Panc1 (cell line): ENCODE data around the gene ESR1. TPM values are rescaled to one million over a fixed set of nuclear protein-coding genes. Genes with fewer than 3 reads are reported as not detected.

Source experiments
- ATAC-seq: fragments of 200-7000 bp; cut with Tn5 transposase; 2 replicates; pipeline ENCODE4 v1.9.1; 2020; ENCODE audit warnings: mild to moderate bottlenecking, moderate library complexity
- BruUV-seq: library from RNA; stranded (reverse); fragments of 400-500 nt; replicated peaks from 2 replicates; lab custom pipeline; 2021; lab: Mats Ljungman, UMichigan
- CTCF ChIA-PET: fragments of 300-600 bp; sonication (Branson Sonifier 250); formaldehyde crosslinking; loops from one replicate; lab custom pipeline; 2022; ENCODE audit warnings: antibody characterized with exemption; lab: Charles Lee
- POLR2A ChIA-PET: fragments of 300-600 bp; sonication (Branson Sonifier 250); formaldehyde crosslinking; loops from one replicate; lab custom pipeline; 2022; ENCODE audit warnings: antibody characterized with exemption; lab: Charles Lee
- DNase-seq: peaks from one replicate; pipeline ENCODE4 v3.0.0-alpha.2; 2010; ENCODE audit warnings: low read depth, low spot score
- H3K27ac ChIP-seq: 2 replicates; pipeline ENCODE4 v1.5.1; 2011; ENCODE audit warnings: mild to moderate bottlenecking, low read length, inconsistent platforms
- H3K27me3 ChIP-seq: fragments of 200-500 bp; sonication (Bioruptor generic); 2 replicates; pipeline ENCODE4 v1.6.0; 2014; ENCODE audit warnings: low read length, inconsistent platforms; ENCODE audit not compliant: control insufficient read depth, insufficient read depth
- H3K36me3 ChIP-seq: fragments of 200-500 bp; sonication (Bioruptor generic); 2 replicates; pipeline ENCODE4 v1.5.1; 2014; ENCODE audit warnings: inconsistent platforms, mild to moderate bottlenecking, low read length, moderate library complexity; ENCODE audit not compliant: control insufficient read depth, insufficient read depth
- H3K4me1 ChIP-seq: 2 replicates; pipeline ENCODE4 v1.5.1; 2011; ENCODE audit warnings: inconsistent platforms, mild to moderate bottlenecking, low read length, moderate library complexity; ENCODE audit not compliant: control insufficient read depth, insufficient read depth
- H3K4me3 ChIP-seq, 2 experiments: 2 replicates each; pipeline ENCODE4 v1.5.1; 2011 to 2012; ENCODE audit warnings: low read depth in 2 of 2, low read length in 2 of 2, mild to moderate bottlenecking in 2 of 2, inconsistent platforms in 1 of 2, moderate library complexity in 1 of 2
- H3K9me3 ChIP-seq: fragments of 200-500 bp; sonication (Bioruptor generic); 2 replicates; pipeline ENCODE4 v1.5.1; 2014; ENCODE audit warnings: low read depth, mild to moderate bottlenecking, inconsistent platforms, low read length, moderate library complexity; ENCODE audit not compliant: control insufficient read depth, insufficient read depth
- CTCF ChIP-seq: fragments of 450-650 bp; IDR thresholded peaks from 2 replicates; pipeline ENCODE4 v1.5.1; 2017; ENCODE audit warnings: mild to moderate bottlenecking
- POLR2AphosphoS5 ChIP-seq: IDR thresholded peaks from 2 replicates; pipeline ENCODE4 v1.6.1; 2012; ENCODE audit warnings: mild to moderate bottlenecking, low read depth, low read length, moderate library complexity
- REST ChIP-seq, 2 experiments: IDR thresholded peaks; 2 replicates each; pipeline ENCODE4 v1.6.1; 2011 to 2012; ENCODE audit warnings: low read depth in 2 of 2, control low read depth in 1 of 2, low read length in 1 of 2, mild to moderate bottlenecking in 1 of 2, moderate library complexity in 1 of 2; ENCODE audit not compliant: insufficient read depth in 1 of 2
- SIN3A ChIP-seq: IDR thresholded peaks from 2 replicates; pipeline ENCODE4 v1.6.1; 2012; ENCODE audit warnings: low read depth, mild to moderate bottlenecking, low read length, moderate library complexity, borderline replicate concordance; ENCODE audit not compliant: insufficient read depth
- TCF7L2 ChIP-seq: IDR thresholded peaks from 2 replicates; pipeline ENCODE4 v1.6.1; 2011; ENCODE audit warnings: mild to moderate bottlenecking, low read depth, low read length, inconsistent platforms
- in situ Hi-C: cut with HindIII; loops from 2 replicates; pipeline ENCODE4 v1.10.0; 2016; ENCODE audit warnings: low sequenced_read_pairs, low pct_unique_long_range_greater_than_20kb
- intact Hi-C: fragments of 100-400 bp; cut with micrococcal nuclease; formaldehyde crosslinking; loops from one replicate; pipeline ENCODE4 v1.10.0; 2022; ENCODE audit not compliant: unreplicated experiment
- total RNA-seq: library from RNA; stranded (reverse); gene quantifications from one replicate; pipeline ENCODE4 v1.2.1, GENCODE V29; 2021; ENCODE audit not compliant: unreplicated experiment

The ESR1 gene
- total RNA-seq, 1 experiment from 2014 or later: 0.03 TPM

GRCh38 chr6:152022303-152022702, 214.8 kb downstream of the ESR1 start:
- intact Hi-C loops: no loop called here
- no peak overlapping the region for H3K27ac ChIP-seq
- DNase-seq (no peak), ATAC-seq (no peak)
- no peak overlapping the region for H3K4me3 ChIP-seq
- H3K36me3 ChIP-seq: no peaks in the 10 kb centered on the region
- POLR2A ChIA-PET: no interaction called here
- H3K9me3 ChIP-seq: no peaks in the 10 kb centered on the region
- TF ChIP-seq TCF7L2 (no peak), CTCF (no peak), POLR2AphosphoS5 (no peak), SIN3A (no peak), REST (IDR thresholded peaks at IDR 0.05; ENCODE audit: insufficient read depth in 1 of 2, low read depth in 2 of 2, low read length in 1 of 2) (no peak)
- H3K27me3 ChIP-seq: no peaks in the 10 kb centered on the region
- H3K4me1 ChIP-seq: no peaks in the 10 kb centered on the region
- no TSS peak for BruUV-seq
- CTCF ChIA-PET: no interaction called here
- in situ Hi-C loops: no loop called here

GRCh38 chr6:152023613-152024012, 216.1 kb downstream of the ESR1 start:
- in situ Hi-C loops: no loop called here
- DNase-seq (no peak), ATAC-seq (no peak)
- ChIA-PET CTCF (no interaction called here), POLR2A (no interaction called here)
- H3K9me3 ChIP-seq: no peaks in the 10 kb centered on the region
- no TSS peak for BruUV-seq
- TF ChIP-seq TCF7L2: no peak
- TF ChIP-seq SIN3A: no peak
- TF ChIP-seq REST (IDR thresholded peaks at IDR 0.05; ENCODE audit: insufficient read depth in 1 of 2, low read depth in 2 of 2, low read length in 1 of 2): no peak
- no peak for TF ChIP-seq POLR2AphosphoS5
- no peak overlapping the region for H3K4me3 ChIP-seq
- H3K27ac ChIP-seq: no peak overlapping the region
- intact Hi-C loops: no loop called here
- no peaks in the 10 kb centered on the region for H3K4me1 ChIP-seq
- H3K27me3 ChIP-seq: no peaks in the 10 kb centered on the region
- no peaks in the 10 kb centered on the region for H3K36me3 ChIP-seq
